GM12878 (cell line): ENCODE results near the gene PDPN. TPM values are rescaled to one million over a fixed set of nuclear protein-coding genes. Genes with fewer than 3 reads are reported as not detected.
A peak's percentile ranks its signal among the peaks of the same experiment; 100 is the strongest.

Experiments
- ATAC-seq: fragments of 200-7000 bp; cut with Tn5 transposase; 3 replicates; pipeline ENCODE4 v1.9.1; 2020; ENCODE audit warnings: mild to moderate bottlenecking, moderate library complexity
- BruUV-seq: library from RNA; stranded (reverse); fragments of 400-500 nt; replicated peaks from 2 replicates; lab custom pipeline; 2021; lab: Mats Ljungman, UMichigan
- CTCF ChIA-PET: fragments of 300-600 bp; sonication (Branson Sonifier 250); formaldehyde crosslinking; extraction: SDS; loops from one replicate; lab custom pipeline; 2021; ENCODE audit warnings: inconsistent platforms; lab: Yijun Ruan, JAX
- POLR2A ChIA-PET: fragments of 350-600 bp; formaldehyde crosslinking; extraction: SDS; loops from one replicate; lab custom pipeline; 2021; ENCODE audit warnings: inconsistent platforms; lab: Charles Lee
- RAD21 ChIA-PET: fragments of 300-600 bp; sonication (Branson Sonifier 250); formaldehyde crosslinking; loops from one replicate; lab custom pipeline; 2023; ENCODE audit warnings: antibody characterized with exemption; ENCODE audit not compliant: unreplicated experiment; lab: Charles Lee
- SMC1A ChIA-PET: fragments of 300-600 bp; sonication (Branson Sonifier 250); formaldehyde crosslinking; loops from one replicate; lab custom pipeline; 2023; ENCODE audit not compliant: unreplicated experiment, uncharacterized antibody; lab: Charles Lee
- DNase-seq: peaks from one replicate; pipeline ENCODE4 v3.0.0-alpha.2; 2011; ENCODE audit warnings: low read depth, low spot score
- FAIRE-seq: peaks from 3 replicates; lab custom pipeline; 2011; peaks lifted over from hg19 to GRCh38; lab: Jason Lieb, UNC
- H2AFZ ChIP-seq: 2 replicates; pipeline ENCODE4 v1.6.0; 2011; ENCODE audit warnings: low read depth, low read length, control low read depth; ENCODE audit not compliant: control insufficient read depth
- H3K27ac ChIP-seq: 2 replicates; pipeline ENCODE4 v1.5.1; 2011; ENCODE audit warnings: control low read depth; ENCODE audit not compliant: control insufficient read depth, insufficient read depth
- H3K27me3 ChIP-seq, 2 experiments: replicated peaks in 1 of 2; 2 replicates each; pipeline versions ENCODE4 v1.6.0 to v1.6.1; 2011; ENCODE audit warnings: low read length in 1 of 2; ENCODE audit not compliant: control insufficient read depth in 2 of 2, insufficient read depth in 2 of 2
- H3K36me3 ChIP-seq, 2 experiments: 2 replicates each; pipeline ENCODE4 v1.5.1; 2011; ENCODE audit warnings: low read length in 1 of 2; ENCODE audit not compliant: control insufficient read depth in 2 of 2, insufficient read depth in 2 of 2
- H3K4me1 ChIP-seq: 2 replicates; pipeline ENCODE4 v1.6.1; 2011; ENCODE audit warnings: mild to moderate bottlenecking, low read length, moderate library complexity, mixed read lengths; ENCODE audit not compliant: control insufficient read depth, insufficient read depth
- H3K4me2 ChIP-seq: 2 replicates; pipeline ENCODE4 v1.6.0; 2011; ENCODE audit warnings: control low read depth; ENCODE audit not compliant: control insufficient read depth, insufficient read depth
- H3K4me3 ChIP-seq: fragments of 200-600 bp; sonication (generic); 2 replicates; pipeline ENCODE4 v1.5.1; 2016
- H3K79me2 ChIP-seq: 2 replicates; pipeline ENCODE4 v1.6.0; 2011; ENCODE audit warnings: low read length; ENCODE audit not compliant: control insufficient read depth, insufficient read depth
- H3K9ac ChIP-seq: 2 replicates; pipeline ENCODE4 v1.8.0; 2011; ENCODE audit warnings: low read length, control low read depth, mixed read lengths; ENCODE audit not compliant: control insufficient read depth, insufficient read depth
- H3K9me3 ChIP-seq: replicated peaks from 3 replicates; pipeline ENCODE4 v1.5.1; 2011; ENCODE audit warnings: mild to moderate bottlenecking, low read length; ENCODE audit not compliant: control insufficient read depth, insufficient read depth
- H4K20me1 ChIP-seq: 2 replicates; pipeline ENCODE4 v1.6.0; 2011; ENCODE audit not compliant: control insufficient read depth, insufficient read depth
- DPF2 ChIP-seq: fragments of 450-650 bp; IDR thresholded peaks from 2 replicates; pipeline ENCODE4 v1.6.1; 2017; ENCODE audit warnings: mild to moderate bottlenecking
- ESRRA ChIP-seq: IDR thresholded peaks from 2 replicates; pipeline ENCODE4 v1.6.1; 2012; ENCODE audit warnings: mild to moderate bottlenecking, low read length, improper control_type of control experiment
- ETV6 ChIP-seq, 2 experiments: fragments of 450-650 bp in 1 of 2; IDR thresholded peaks in 1 of 2; conservative IDR thresholded peaks in 1 of 2; 2 replicates each; pipeline ENCODE4 v1.6.1; 2014; ENCODE audit warnings: antibody characterized with exemption in 1 of 2, borderline replicate concordance in 1 of 2, low read depth in 1 of 2, mild to moderate bottlenecking in 1 of 2, moderate library complexity in 1 of 2
- IRF3 ChIP-seq: fragments of 450-650 bp; IDR thresholded peaks from 2 replicates; pipeline ENCODE4 v1.6.1; 2014; ENCODE audit warnings: mild to moderate bottlenecking
- MYB ChIP-seq: fragments of 150-350 bp; IDR thresholded peaks from 2 replicates; pipeline ENCODE4 v1.6.1; 2014; ENCODE audit warnings: mild to moderate bottlenecking, low read depth, low read length, borderline replicate concordance
- NBN ChIP-seq: fragments of 450-650 bp; IDR thresholded peaks from 2 replicates; pipeline ENCODE4 v1.6.1; 2016
- POU2F2 ChIP-seq: IDR thresholded peaks from 3 replicates; pipeline ENCODE4 v1.6.1; 2011; ENCODE audit warnings: low read depth, mild to moderate bottlenecking, low read length, borderline replicate concordance
- SMAD5 ChIP-seq: IDR thresholded peaks from 2 replicates; pipeline ENCODE4 v1.6.1; 2016; ENCODE audit warnings: antibody characterized with exemption, low read depth
- SPI1 ChIP-seq: IDR thresholded peaks from 2 replicates; pipeline ENCODE4 v1.6.1; 2011; ENCODE audit warnings: low read depth, mild to moderate bottlenecking, low read length, moderate library complexity, borderline replicate concordance; ENCODE audit not compliant: insufficient read depth
- TARDBP ChIP-seq: IDR thresholded peaks from 2 replicates; pipeline ENCODE4 v1.6.1; 2016; ENCODE audit warnings: borderline replicate concordance
- ZNF24 ChIP-seq: fragments of 450-650 bp; IDR thresholded peaks from 2 replicates; pipeline ENCODE4 v1.6.1; 2017; ENCODE audit warnings: antibody characterized with exemption, mild to moderate bottlenecking
- ZNF274 ChIP-seq: IDR thresholded peaks from one replicate; pipeline ENCODE4 v1.8.0; 2011; ENCODE audit not compliant: insufficient read length, insufficient read depth
- ZNF687 ChIP-seq: fragments of 450-650 bp; IDR thresholded peaks from 2 replicates; pipeline ENCODE4 v1.6.1; 2017; ENCODE audit warnings: mild to moderate bottlenecking, moderate library complexity
- WGBS: methylation state at CpG from one replicate; pipeline ENCODE4 v1.1.6; 2016; ENCODE audit warnings: low lambda C conversion rate; ENCODE audit not compliant: insufficient replicate concordance, insufficient coverage; ENCODE audit errors: missing lambda C conversion rate; 5-methylcytosine and 5-hydroxymethylcytosine counted together
- in situ Hi-C: fragments of 300-500 bp; cut with MboI; formaldehyde crosslinking; loops from 9 replicates; pipeline ENCODE4 v1.14.3; 2018; ENCODE audit warnings: mixed read lengths
- intact Hi-C: fragments of 100-400 bp; cut with micrococcal nuclease; formaldehyde crosslinking; loops from one replicate; pipeline ENCODE4 v1.14.2; 2022; ENCODE audit not compliant: unreplicated experiment
- polyA plus RNA-seq, 11 experiments: library from polyadenylated mRNA; depleted of rRNA in 4 of 11; unstranded in 6 of 11; stranded (reverse) in 5 of 11; fragments of >200 nt; fragmentation: Nextera tagmentation in 4 of 11; fragmentation: Illumina TruSeq in 1 of 11; extraction: Ambion mirVana in 4 of 11; extraction: Trizol in 1 of 11; gene quantifications; 1 replicate in 1 of 11; 2 replicates in 10 of 11; pipeline versions ENCODE4 v1.2.1 to v1.2.3, GENCODE V29; 2011 to 2016; ENCODE audit warnings: inconsistent platforms in 2 of 11, missing spikeins in 2 of 11, low read depth in 1 of 11
- total RNA-seq, 4 experiments: library from RNA; depleted of rRNA in 3 of 4; stranded (reverse); fragments of >200 nt in 3 of 4; fragmentation: Illumina TruSeq in 1 of 4; extraction: Trizol in 1 of 4; gene quantifications; 2 replicates each; pipeline versions ENCODE4 v1.2.1 to v1.2.3, GENCODE V29; 2013 to 2021

Gene PDPN
- total and polyA plus RNA-seq, 10 of the 15 experiments (the other 5 are each of a cell fraction or from before 2014, with no cell fraction given), result 0.21 TPM; not detected in 9

- TF ChIP-seq ETV6 (conservative IDR thresholded peaks at IDR 0.05 in 1 of 2, IDR thresholded peaks at IDR 0.05 in 1 of 2; ENCODE audit: borderline replicate concordance in 1 of 2, low read depth in 1 of 2), result no peak
- TF ChIP-seq, all 136 proteins: peak for 0
These were observed 59.4 kb downstream of the PDPN start (continued) for GRCh38 chr1:13643017-13643416.

GRCh38 chr1:13646521-13646920 is 62.9 kb downstream of the PDPN start:
- no peak for TF ChIP-seq DPF2
- TF ChIP-seq SMAD5, result no peak
- no peak for TF ChIP-seq ZNF274
- H3K79me2 ChIP-seq, result no peaks in the 10 kb centered on the region
- WGBS, result 25% methylated on average over 5 of the region's 7 CpGs
- H3K27me3 ChIP-seq, result no peaks in the 10 kb centered on the region
- FAIRE-seq (no peak), ATAC-seq (peak; percentile 84), DNase-seq (no peak)
- no peak overlapping the region for H3K9ac ChIP-seq
- H3K4me2 ChIP-seq, result no peak overlapping the region
- no peaks in the 10 kb centered on the region for H4K20me1 ChIP-seq
- no peak overlapping the region for H2AFZ ChIP-seq
- in situ Hi-C loops, result no loop called here
- BruUV-seq, result no TSS peak
- no peaks in the 10 kb centered on the region for H3K4me1 ChIP-seq
- POLR2A ChIA-PET, result no interaction called here
- CTCF ChIA-PET, result interaction anchor here (0.7 kb wide), 1 partner anchor 79 kb away, joined by 3 read pairs; no protein-coding TSS in a partner anchor
- H3K36me3 ChIP-seq, result no peaks in the 10 kb centered on the region
- H3K27ac ChIP-seq, result no peak overlapping the region
- H3K4me3 ChIP-seq, result no peak overlapping the region
- intact Hi-C loops, result no loop called here
- H3K9me3 ChIP-seq, result no peaks in the 10 kb centered on the region; the same call in 2 of the 3 replicates
- SMC1A ChIA-PET, result interaction anchor here (0.6 kb wide), 1 partner anchor 196 kb away, joined by 3 read pairs; no protein-coding TSS in a partner anchor
- RAD21 ChIA-PET, result no interaction called here

- Histone ChIP-seq H4K20me1 (no peaks in the 10 kb centered on the region), H3K4me3 (no peak overlapping the region), H3K9ac (no peak overlapping the region), H3K4me1 (no peaks in the 10 kb centered on the region), H3K9me3 (no peaks in the 10 kb centered on the region), H3K79me2 (no peaks in the 10 kb centered on the region), H3K4me2 (no peak overlapping the region), H2AFZ (no peak overlapping the region), H3K36me3 (no peaks in the 10 kb centered on the region), H3K27ac (no peak overlapping the region), H3K27me3 (no peaks in the 10 kb centered on the region)
- FAIRE-seq (no peak), ATAC-seq (no peak), DNase-seq (no peak)
- no TSS peak for BruUV-seq
- POLR2A ChIA-PET, result no interaction called here
- RAD21 ChIA-PET, result no interaction called here
- SMC1A ChIA-PET, result no interaction called here
- CTCF ChIA-PET, result no interaction called here
- intact Hi-C loops (no loop called here), in situ Hi-C loops (no loop called here)
- WGBS, result 33% methylated on average over 3 of the region's 3 CpGs
- no peak for TF ChIP-seq IRF3
- TF ChIP-seq MYB, result no peak
- no peak for TF ChIP-seq ZNF687
- no peak for TF ChIP-seq TARDBP
- TF ChIP-seq ZNF24, result no peak
- no peak for TF ChIP-seq NBN
- no peak for TF ChIP-seq ESRRA
- TF ChIP-seq SPI1, result no peak
- TF ChIP-seq POU2F2, result no peak
These were observed 67.6 kb downstream of the PDPN start for GRCh38 chr1:13651279-13651678.
